DMS114 treated with DMSO at 0.1 percent for 48 hours (cell line): Measurements from ENCODE around the gene LAMA1.
"Not testable (repeated sequence)": the region's sequence is repeated elsewhere in the genome, so short reads cannot be mapped to it uniquely, and the experiment has no call there.

Experiments
- DNase-seq: peaks from one replicate; lab custom pipeline; 2025; ENCODE audit not compliant: unreplicated experiment; lab: John Stamatoyannopoulos, UW

The LAMA1 gene, protein sequence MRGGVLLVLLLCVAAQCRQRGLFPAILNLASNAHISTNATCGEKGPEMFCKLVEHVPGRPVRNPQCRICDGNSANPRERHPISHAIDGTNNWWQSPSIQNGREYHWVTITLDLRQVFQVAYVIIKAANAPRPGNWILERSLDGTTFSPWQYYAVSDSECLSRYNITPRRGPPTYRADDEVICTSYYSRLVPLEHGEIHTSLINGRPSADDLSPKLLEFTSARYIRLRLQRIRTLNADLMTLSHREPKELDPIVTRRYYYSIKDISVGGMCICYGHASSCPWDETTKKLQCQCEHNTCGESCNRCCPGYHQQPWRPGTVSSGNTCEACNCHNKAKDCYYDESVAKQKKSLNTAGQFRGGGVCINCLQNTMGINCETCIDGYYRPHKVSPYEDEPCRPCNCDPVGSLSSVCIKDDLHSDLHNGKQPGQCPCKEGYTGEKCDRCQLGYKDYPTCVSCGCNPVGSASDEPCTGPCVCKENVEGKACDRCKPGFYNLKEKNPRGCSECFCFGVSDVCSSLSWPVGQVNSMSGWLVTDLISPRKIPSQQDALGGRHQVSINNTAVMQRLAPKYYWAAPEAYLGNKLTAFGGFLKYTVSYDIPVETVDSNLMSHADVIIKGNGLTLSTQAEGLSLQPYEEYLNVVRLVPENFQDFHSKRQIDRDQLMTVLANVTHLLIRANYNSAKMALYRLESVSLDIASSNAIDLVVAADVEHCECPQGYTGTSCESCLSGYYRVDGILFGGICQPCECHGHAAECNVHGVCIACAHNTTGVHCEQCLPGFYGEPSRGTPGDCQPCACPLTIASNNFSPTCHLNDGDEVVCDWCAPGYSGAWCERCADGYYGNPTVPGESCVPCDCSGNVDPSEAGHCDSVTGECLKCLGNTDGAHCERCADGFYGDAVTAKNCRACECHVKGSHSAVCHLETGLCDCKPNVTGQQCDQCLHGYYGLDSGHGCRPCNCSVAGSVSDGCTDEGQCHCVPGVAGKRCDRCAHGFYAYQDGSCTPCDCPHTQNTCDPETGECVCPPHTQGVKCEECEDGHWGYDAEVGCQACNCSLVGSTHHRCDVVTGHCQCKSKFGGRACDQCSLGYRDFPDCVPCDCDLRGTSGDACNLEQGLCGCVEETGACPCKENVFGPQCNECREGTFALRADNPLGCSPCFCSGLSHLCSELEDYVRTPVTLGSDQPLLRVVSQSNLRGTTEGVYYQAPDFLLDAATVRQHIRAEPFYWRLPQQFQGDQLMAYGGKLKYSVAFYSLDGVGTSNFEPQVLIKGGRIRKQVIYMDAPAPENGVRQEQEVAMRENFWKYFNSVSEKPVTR (N-terminal part only)

DNA sequence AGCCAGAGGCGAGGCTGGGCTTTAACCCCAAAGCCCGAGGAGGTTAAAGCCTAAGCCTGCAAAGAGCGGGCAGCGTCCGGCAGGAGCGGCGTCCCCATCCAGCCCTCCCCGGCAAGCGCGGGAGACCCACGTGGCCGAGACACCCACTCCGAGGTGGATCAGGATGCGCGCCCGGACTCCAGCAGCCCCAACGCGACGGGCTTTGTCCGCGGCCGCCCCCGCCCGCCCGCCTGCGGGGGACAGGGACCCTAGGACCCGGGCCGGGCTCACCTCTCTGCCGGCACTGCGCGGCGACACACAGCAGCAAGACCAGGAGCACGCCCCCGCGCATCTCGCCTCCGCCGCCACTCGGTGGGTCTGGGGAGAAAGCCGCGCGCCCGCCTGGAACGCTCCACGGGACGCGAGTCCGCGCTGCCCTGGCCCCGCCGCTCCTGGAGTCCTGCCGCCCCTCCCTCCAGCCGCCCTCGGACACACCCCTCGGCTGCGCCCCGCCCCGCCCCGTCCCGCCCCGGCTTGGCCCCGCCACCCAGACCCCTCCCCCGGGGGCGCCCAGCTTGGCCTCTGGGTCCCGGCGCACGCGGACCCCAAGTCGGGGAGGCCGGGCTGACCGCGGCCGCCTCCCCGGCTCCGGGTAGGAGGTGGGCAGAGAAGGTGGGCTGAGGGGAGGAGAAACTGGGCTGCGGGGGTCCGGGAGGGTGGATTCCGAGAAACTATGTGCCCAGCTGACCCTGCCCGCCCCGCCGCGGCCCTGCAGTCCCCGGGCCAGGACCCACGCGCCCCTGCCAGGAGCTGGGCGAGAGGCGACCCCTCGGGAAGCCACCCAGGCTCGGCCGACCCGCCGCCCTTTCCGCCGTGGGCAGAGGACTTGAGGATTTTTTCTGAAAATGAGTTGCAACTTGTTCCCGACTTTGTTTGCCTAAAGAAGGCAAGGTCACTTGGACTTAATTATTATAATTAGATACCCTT is at the start of gene LAMA1:
TSS of gene LAMA1 (minus strand) at position 408 of the 966 bp plus-strand sequence. CDS start at position 331, 77 bp downstream.
- peak; percentile 43 for DNase-seq

DNA sequence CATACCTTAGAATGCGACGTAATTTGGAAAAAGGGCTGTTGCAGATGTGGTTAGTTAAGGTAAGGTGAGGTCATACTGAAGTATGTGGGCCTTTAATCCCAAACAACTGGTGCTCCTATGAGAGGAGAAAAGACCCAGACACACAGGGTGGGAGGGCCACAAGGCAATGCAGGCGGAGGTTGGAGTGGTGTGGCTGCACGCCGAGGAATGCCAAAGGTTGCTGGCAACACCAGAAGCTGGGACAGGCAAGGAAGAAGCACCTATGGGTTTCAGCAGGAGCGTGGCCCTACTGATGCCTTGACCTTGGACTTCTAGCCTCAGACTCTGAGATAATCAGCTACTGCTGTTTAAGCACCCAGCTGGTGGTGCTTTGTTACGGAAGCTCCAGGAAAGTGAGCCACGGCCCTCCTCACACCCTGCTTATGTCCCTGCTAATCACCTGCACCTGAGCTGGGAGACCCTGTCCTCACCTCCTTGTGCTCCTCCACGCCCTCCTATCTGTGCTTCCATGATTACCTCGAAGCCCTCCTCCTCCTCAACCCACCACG is 48.3 kb upstream of the LAMA1 start:
- no peak for DNase-seq

DNA sequence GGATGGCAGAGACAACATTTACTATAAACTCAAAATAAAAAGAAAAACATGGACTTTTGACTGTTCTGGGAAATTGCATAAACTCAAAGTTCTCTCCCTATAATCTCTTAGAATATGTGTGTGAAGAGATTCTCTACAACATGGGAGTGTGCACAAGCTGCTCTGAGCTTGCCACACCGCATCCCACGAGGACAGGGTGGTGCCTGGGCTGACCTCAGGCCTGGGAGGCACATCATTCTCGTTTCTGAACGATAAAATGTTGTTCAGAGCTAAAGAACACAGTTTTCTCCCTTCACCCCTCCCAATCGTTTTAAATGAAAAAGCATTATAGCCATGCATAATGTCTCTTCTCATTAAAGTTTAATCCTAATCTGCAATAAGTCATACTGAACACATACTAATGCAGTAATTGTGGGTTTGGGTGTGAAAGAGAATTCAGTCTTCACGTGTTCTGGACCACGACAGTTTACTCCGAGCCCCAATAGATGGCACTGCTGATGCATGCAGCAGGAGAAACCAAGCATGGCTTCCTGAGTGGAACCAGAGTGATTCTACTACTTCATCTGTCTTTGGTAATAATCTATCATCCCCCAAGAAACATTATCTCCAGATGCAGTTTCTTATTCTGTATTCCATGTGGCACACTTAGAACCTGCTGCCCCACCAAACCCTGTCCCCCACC is 46.9 kb upstream of the LAMA1 start:
- no peak for DNase-seq

DNA sequence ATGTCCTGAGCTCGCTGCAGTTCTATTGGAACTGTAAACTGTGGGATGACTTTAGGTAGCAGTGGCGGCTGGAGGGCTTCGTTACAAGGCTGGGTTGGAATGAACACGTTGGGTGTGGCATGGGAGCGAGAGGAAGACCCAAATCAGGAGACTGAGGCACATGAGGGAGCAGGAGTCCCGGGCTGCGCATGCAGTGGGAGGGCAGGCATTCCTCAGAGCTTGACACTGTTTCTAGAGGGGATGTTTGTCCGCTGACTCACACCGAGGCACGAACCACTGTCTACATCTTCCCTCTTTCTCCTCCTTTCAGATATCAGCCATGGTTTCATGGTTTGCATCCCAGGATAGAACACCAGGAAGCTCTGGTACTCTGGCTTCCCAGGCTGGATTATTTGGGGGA is 40.6 kb upstream of the LAMA1 start:
- DNase-seq: no peak

DNA sequence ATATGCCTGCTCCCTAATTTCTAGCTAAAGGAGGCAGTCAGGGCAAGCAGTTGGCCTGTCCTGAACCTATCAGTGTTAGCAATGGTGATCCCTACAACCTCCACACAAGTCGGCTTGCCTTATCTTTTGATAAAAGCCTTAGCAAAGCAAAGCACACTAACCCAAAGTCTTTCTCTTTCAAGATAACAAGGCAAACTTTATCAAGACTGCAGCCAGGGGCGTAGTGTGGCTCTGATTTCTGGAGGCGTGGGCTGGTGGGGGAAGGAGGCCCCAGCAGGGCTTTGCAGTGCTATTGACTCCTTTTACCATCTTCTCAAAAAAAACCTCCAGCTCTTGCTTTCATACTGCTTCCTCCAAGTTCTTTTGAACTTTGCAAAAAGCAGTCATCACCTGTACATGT is 40.2 kb upstream of the LAMA1 start:
- no peak for DNase-seq

DNA sequence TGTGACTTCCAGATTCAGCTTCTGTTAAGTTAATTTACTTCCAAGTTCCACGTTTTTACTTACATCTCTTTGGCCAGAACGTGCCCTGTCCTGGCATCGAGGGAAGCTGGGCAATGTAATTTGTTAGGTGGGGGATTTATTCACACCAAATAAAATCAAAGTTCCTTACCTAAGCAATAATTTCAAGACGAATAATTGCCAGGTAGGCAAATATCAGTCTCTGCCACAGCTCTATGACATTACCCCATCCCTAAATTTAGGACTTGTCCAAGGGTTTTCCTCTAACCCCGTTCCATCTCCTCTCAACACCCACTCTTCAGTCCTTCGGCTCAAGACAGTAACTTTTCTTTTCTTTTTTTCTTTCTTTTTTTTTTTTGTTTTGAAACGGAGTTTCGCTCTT is 38.3 kb upstream of the LAMA1 start:
- DNase-seq: no peak

DNA sequence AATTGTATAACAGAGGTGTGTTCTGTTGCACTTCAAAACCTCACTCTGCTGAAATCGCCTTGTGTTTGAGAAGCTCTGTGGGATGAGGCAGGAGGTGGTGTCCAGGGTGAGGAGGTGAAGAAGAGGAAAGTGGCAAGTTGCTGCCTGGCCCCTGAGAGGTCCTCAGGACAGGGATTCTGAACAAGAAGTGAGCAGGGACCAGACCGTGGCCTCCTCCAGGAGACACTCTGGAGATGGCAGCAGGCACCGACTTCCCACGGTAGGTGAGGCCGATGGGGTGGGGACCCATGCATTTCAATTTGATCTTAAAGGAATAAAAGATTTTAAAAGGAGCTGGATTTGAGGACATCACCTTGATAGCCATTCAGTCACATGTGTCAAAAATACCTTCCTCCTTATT is 37.5 kb upstream of the LAMA1 start:
- no peak for DNase-seq

DNA sequence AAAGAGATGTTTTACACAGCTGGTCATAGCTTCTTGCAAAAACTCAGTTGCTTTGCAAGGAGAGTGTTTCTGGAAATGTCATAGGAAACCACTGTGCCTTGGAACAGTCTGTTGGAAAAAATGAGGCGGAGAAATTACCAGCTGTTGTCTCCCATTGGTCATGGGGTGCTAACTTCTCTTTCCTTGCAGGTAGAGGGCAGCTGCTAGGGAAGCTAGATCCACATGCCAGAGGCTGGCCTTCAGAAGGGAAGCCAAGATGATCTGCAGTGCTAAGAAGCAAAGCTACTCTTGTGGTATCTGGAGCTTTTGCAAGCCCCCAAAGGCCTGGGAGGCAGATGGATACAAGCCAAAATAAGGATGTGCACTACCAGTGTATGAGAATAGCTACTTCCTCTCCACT is 34.8 kb upstream of the LAMA1 start:
- no peak for DNase-seq

DNA sequence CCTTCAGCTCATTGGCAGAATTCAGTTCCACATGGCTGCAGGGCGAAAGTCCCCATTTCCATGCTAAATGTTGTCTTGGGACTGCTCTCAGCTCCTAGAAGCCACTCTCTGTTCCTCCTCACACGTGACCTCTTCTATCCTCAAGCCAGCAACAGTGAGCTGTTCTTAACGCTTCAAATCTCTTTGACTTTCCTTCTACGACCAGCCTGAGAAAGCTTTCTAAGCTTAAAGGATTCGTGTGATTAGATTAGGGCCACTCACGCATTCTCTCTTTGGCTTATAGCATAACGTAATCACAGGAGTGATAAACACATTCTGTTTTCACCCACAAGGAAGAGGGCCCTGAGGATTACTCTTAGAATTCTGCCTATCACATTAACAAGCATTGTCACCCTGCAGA is 29.8 kb upstream of the LAMA1 start:
- DNase-seq: no peak

DNA sequence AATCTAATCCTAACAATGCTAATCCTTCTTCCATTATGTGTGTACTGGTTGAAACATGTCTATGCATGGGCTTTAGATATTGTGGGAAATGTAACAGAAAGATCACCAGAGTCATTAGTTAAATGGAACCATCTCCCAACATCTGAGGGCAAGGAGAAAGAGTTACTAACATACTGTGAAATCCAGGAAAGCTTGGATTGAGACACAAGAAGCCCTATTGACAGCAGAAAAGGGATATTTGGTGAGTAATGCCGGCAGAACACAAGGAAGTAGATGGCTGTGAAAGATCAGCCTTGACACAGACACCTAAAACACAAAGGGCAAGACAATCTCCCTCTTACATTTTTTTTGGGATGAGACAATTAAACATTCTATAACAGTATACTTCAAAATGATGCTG is 28.5 kb upstream of the LAMA1 start:
- no peak for DNase-seq

DNA sequence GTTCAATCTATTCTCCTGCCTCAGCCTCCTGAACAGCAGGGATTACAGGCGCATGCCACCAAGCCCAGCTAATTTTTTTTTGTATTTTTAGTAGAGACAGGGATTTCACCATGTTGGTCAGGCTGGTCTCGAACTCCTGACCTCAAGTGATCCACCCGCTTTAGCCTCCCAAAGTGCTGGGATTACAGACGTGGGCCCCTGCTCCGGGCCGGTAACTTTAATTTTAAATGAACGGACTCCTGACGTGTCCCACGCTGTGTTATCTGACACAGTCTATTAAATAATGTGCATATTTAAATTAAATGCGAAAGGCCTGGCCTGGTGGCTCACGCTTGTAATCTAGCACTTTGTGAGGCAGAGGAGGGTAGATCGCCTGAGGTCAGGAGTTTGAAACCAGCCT is 27.3 kb upstream of the LAMA1 start:
- DNase-seq: not testable (repeated sequence)

DNA sequence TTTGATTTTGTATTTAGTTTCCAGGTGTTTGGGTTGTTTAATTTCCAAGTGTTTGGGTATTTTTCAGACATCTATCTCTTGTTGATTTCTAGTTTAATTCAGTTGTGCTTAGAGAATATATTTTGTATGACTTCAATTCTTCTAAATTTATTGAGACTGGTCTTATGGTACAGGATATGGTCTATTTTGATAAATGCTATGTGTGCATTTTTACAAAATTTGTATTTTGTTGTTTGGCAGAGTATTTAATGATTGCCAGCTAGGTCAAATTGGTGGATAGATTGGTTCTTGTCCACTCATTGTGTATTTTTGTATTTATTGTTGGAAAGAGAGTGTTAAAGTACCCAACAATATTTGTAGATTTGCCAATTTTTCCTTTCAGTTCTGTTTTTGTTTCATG is 23.7 kb upstream of the LAMA1 start:
- no peak for DNase-seq

DNA sequence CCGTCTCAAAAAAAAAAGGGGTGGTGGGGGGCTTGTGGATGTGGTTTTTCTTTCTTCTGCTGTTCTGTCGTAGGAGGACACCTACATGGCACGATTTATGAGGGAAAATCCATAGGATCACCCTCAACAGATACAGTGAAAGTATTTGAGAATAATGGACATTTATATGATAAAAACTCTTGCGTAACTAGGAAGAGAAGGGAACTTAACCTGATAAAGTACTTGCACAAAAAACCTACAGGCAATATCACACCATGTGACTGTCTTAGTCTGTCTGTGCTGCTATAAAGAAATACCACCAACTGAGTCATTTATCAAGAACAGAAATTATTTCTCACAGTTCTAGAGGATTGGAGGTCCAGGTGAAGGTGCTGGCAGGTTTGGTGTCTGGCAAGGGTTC is 21.8 kb upstream of the LAMA1 start:
- DNase-seq: no peak

DNA sequence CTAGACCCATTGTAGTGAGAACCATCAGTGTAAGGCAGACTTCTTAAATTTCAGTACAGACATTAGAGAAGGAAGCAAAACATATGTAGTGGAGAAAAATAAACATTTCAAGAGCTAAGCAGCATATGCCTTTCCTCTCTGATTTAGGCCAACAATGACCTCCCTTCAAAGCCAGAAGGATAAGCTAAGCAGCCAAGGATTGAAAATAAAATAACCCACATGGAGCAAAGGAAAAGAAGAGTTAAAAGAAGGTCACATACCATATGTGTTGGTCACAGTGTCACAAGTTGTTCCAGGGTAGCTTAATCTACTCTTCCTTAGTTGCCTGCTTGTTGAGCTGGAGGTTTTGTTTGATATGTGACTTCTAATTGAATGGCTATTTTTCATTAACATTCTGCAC is 15.6 kb upstream of the LAMA1 start:
- no peak for DNase-seq

DNA sequence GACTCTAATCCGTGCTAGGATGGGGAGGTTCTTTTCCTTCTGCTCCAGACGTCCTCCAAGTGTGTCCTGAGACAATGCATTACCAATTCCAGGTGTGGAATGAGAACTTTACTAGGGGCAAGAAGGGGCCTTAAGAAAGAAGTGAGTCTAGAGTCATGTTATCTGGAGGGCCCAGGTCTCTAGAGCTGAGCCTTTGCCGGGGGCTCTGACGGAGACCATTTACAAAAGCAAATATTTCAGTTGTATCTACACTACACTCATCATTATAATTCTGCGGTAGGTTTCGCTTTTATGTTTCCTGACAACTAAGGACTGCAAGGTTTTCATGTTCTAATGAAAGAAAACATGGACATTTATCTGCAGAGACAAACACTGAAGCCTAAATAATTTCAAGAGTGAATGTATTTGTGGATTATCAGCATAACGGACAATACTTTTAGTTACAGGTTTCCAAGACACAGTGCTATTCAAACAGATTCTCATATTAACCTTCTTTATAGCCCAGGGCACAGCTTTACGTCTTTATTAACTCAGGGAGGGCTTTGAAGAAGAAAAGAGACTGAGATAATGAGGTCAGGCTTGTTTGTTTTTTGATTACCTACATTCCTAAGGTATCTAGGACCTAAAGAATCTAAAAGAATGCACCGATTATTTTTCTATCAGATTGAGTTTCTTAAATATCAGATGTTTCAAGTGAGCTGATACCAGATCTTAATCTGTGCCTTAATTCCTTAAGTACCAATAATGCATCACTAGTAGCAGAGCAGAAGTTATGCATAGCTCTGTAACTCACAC is 15.0 kb upstream of the LAMA1 start:
- no peak for DNase-seq

DNA sequence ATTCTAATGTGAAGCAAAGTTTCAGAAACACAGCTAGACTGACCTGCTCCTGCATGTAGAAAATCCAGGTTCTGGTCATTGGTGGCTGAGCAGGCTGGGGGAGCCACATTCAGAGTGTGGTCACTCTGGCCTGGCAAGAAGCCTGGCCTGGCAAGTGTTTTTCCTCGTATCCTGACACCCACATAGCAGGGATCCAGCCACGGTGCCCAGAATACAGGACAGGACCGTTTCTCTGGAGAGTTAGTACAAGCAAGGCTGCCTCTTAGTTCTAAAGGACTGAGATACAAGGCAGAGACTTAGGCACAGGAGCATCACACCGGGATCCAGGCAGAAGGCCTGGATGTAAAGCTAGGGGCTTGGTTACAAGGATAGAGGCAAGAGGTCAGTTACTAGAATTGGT is 4.8 kb upstream of the LAMA1 start:
- DNase-seq: no peak

DNA sequence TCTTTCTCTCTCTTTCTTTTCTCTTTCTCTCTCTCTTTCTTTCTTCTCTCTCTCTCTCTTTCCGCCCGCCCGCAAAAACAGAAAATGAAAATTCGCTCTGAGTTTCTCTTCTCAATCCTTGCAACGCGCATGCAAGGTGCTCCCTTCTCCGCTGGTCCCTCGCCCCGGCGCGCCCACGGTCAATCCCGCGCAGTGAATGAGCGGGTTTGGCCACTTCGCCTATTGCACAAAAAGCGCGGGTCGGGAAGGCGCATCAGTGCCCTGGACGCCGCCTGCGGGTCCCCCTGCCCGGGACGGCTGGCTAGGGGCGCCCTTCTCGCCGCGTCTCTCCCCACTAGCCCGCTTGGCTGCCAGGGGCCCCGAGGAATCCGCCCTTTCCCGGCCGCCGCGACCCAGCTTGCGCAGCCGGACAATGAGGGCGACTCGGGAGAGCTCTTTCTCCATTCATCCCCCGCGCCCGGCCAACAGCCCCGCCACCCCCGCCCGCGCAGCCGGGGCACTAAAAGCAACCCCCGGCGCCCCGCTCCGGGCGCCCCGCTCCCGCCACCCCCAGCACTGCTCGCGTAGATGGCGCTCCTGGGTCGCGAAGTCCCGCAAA is 706 bp downstream of the LAMA1 start:
- no peak for DNase-seq
